Subcutaneous abdominal adipose tissue (tissue), 5 donors: Measurements from ENCODE around the gene CCNY.

Source experiments
- H3K27ac ChIP-seq: one replicate; pipeline ENCODE4 v1.7.0; 2013; ENCODE audit warnings: low read depth, mild to moderate bottlenecking, inconsistent platforms, low read length, moderate library complexity
- H3K27me3 ChIP-seq, 5 donors: one replicate each; pipeline ENCODE4 v1.7.0; 2013; ENCODE audit warnings: low read length in 5 of 5, inconsistent platforms in 1 of 5; ENCODE audit not compliant: control insufficient read depth in 5 of 5, insufficient read depth in 4 of 5
- H3K36me3 ChIP-seq, 5 donors: one replicate each; pipeline ENCODE4 v1.7.0; 2013; ENCODE audit warnings: low read length in 5 of 5; ENCODE audit not compliant: control insufficient read depth in 5 of 5, insufficient read depth in 5 of 5
- H3K4me1 ChIP-seq, 5 donors: one replicate each; pipeline ENCODE4 v1.7.0; 2013; ENCODE audit warnings: low read length in 5 of 5, mild to moderate bottlenecking in 3 of 5, moderate library complexity in 1 of 5; ENCODE audit not compliant: control insufficient read depth in 5 of 5, insufficient read depth in 5 of 5
- H3K4me3 ChIP-seq, 5 donors: one replicate each; pipeline ENCODE4 v1.7.0; 2013; ENCODE audit warnings: low read length in 5 of 5, low read depth in 1 of 5
- H3K9ac ChIP-seq, 5 donors: one replicate each; pipeline ENCODE4 v1.7.0; 2013; ENCODE audit warnings: low read length in 5 of 5, mild to moderate bottlenecking in 4 of 5, moderate library complexity in 3 of 5
- H3K9me3 ChIP-seq, 5 donors: one replicate each; pipeline ENCODE4 v1.7.0; 2013; ENCODE audit warnings: low read length in 5 of 5; ENCODE audit not compliant: control insufficient read depth in 5 of 5
- donor health status: healthy.
- donor health status: healthy.
- donor health status: healthy.
- donor health status: healthy.
- donor health status: healthy.

The CCNY gene

DNA sequence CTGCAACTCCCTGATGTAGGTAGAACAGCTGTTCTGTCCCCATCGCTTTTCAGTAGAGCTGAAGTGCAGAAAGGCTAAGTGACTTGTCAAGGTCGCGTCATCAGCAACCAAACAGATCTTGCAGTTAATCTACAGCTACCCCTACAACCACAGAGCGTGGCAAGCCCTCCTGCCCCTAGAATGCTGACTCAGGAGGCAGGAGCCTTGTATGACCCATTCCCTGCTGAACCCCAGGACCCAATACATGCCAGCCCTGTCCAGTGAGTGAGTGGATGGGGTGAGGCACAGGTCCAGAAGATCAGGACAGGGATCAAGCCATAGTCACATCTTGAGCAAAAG, 242.3 kb downstream of the CCNY start:
- no peak overlapping the region for H3K27ac ChIP-seq
- H3K9ac ChIP-seq = no peak overlapping the region

DNA sequence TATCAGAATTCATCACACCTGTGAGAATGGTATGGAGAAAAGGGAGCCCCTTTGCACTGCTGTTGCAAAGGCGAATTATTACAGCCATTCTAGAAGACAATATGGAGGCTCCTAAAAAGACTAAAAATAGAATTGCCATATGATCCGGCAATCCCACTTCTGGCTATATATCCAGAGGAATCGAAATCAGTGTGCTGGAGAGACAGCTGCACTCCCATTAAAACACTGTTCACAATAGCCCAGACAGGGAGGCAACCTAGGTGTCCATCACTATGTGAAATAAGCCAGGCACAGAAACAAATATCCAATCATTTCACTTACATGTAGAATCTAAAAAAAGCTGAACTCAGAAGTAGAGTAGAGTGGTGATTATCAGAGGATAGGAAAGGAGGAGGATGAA, 242.8 kb downstream of the CCNY start:
- H3K9ac ChIP-seq = no peak overlapping the region
- no peak overlapping the region for H3K27ac ChIP-seq
- peaks cover 0 to 10% (median 0%) of the 10 kb centered on the region in 5 donors for H3K4me1 ChIP-seq
- H3K27me3 ChIP-seq = no peaks in the 10 kb centered on the region
- no peaks in the 10 kb centered on the region for H3K9me3 ChIP-seq
- no peak overlapping the region for H3K4me3 ChIP-seq
- H3K36me3 ChIP-seq = peaks cover 0 to 14% (median 7%) of the 10 kb centered on the region in 5 donors

More for the DNA sequence above, 242.3 kb downstream of the CCNY start:
- Histone ChIP-seq H3K36me3 (peaks cover 0 to 18% (median 9%) of the 10 kb centered on the region in 5 donors), H3K4me1 (peaks cover 0 to 10% (median 0%) of the 10 kb centered on the region in 5 donors), H3K4me3 (no peak overlapping the region), H3K27me3 (no peaks in the 10 kb centered on the region), H3K9me3 (no peaks in the 10 kb centered on the region)

DNA sequence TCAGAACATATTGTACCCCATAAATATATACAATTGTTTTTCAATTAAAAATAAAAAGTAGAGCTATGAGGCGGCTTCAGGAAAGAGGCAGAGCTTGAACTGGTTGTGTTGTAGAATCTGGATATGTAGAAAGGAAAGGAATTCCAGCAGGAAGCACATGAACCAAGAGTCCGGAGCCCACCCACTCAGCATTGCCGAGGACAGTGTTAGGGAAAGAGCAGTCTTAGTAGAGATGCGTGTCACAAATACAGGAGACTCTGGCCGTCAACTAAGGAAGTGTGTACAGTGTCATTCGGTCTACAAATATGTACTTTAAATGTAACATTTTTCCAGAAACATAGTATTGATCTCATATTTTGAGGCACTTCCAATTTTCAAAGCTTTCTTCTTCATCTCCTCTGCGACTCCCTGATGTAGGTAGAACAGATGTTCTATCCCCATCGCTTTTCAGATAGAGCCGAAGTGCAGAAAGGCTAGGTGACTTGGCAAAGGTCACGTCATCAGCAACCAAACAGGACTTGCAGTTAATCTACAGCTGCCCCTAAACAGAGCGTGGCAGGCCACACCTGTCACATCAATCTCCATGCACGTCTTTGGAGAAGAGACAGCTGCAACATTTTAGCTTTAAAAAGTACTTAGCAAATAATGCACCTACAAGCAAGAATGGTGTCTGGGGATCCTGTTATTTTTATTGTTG, 243.6 kb downstream of the CCNY start:
- Histone ChIP-seq H3K4me1 (peaks cover 0 to 10% (median 0%) of the 10 kb centered on the region in 5 donors), H3K27ac (no peak overlapping the region), H3K9ac (no peak overlapping the region), H3K27me3 (peaks cover 0 to 2% (median 0%) of the 10 kb centered on the region in 5 donors), H3K9me3 (no peaks in the 10 kb centered on the region), H3K36me3 (peaks cover 0 to 8% (median 7%) of the 10 kb centered on the region in 5 donors), H3K4me3 (no peak overlapping the region)

DNA sequence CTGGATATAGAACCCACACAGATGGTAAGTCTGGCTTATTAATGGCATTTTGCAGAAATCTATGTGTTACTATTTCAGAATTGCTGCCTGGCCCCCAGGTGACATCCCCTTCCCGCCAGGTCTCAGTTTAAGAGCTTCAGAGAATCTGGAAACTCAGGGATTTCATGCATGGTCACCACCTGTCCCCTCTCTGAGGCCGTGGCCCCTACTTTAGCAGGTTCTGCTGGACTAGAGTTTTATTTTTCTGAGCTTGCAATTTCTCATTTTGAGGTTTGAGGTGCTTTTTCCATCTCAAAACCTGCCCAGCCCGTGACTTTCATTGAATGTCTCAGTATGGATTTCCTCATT, 244.1 kb downstream of the CCNY start:
- Histone ChIP-seq H3K27ac (no peak overlapping the region), H3K36me3 (peaks cover 0 to 6% (median 3%) of the 10 kb centered on the region in 5 donors), H3K4me3 (no peak overlapping the region), H3K4me1 (peaks cover 0 to 10% (median 0%) of the 10 kb centered on the region in 5 donors), H3K27me3 (peaks cover 0 to 2% (median 0%) of the 10 kb centered on the region in 5 donors), H3K9ac (no peak overlapping the region), H3K9me3 (no peaks in the 10 kb centered on the region)

DNA sequence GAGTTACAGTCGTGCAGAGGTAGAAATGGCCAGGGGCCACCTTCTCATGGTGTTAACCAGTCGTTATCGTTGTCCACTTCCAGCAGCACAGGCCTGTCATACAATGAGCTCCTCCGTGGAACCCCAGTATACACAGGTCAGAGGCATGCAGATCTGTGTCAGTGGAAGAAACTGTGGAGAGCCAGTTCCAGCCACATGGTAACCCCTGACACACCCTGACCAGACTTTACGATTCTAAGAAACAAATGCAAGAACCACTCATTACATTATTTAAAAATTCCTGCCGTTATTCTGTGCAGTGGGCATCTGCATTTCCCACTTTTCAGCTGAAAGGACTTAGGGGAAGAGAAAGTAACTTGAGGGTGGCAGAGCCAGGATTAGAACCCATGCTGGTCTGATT, 245.3 kb downstream of the CCNY start:
- Histone ChIP-seq H3K4me1 (peaks cover 0 to 10% (median 0%) of the 10 kb centered on the region in 5 donors), H3K4me3 (no peak overlapping the region), H3K9ac (no peak overlapping the region), H3K27ac (no peak overlapping the region), H3K36me3 (no peaks in the 10 kb centered on the region), H3K9me3 (no peaks in the 10 kb centered on the region), H3K27me3 (peaks cover 0 to 7% (median 0%) of the 10 kb centered on the region in 5 donors)

DNA sequence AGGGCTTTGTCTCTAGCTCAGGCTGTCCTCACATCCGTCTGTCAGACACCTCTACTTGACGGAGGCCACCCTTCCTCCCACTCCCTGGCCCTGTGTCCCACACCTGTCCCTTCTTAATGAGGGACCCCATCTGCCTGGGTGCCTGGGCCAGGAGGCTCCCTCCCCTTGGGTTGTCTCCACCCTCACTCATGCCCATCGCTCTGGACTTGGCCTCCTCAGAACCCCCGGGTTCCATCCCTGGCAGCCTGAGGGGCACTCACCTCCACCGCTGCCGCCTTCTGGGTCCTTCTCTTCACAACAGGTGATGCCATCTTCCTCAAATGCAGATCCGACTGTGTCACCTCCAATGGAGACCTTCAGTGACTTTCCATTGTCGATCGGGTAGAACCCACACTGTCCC, 248.6 kb downstream of the CCNY start:
- peaks cover 0 to 10% (median 0%) of the 10 kb centered on the region in 5 donors for H3K27me3 ChIP-seq
- H3K9me3 ChIP-seq = no peaks in the 10 kb centered on the region

DNA sequence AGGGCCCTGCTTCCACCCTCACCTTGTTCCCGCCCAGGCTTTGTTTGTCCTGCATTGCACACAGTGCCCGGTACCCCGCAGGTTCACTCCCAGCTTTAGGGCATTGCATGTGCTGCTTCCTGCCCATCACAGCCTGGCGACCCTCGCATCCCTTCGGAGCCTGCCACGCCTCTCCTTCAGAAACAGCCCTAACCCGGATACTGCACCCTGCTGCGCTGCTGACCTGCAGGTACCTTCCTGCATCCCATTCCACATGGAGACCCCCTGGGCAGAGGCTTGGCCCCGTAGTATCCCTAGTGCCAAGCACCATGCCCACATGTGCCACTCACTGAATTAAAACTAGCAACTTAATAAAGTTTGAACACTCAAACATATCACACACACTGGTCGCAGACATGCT, 249.0 kb downstream of the CCNY start:
- no peaks in the 10 kb centered on the region for H3K36me3 ChIP-seq
- no peak overlapping the region for H3K9ac ChIP-seq
- H3K27ac ChIP-seq = no peak overlapping the region
- no peaks in the 10 kb centered on the region for H3K9me3 ChIP-seq
- peaks cover 0 to 10% (median 0%) of the 10 kb centered on the region in 5 donors for H3K27me3 ChIP-seq
- no peaks in the 10 kb centered on the region for H3K4me1 ChIP-seq
- H3K4me3 ChIP-seq = no peak overlapping the region

More for the DNA sequence above, 248.6 kb downstream of the CCNY start:
- H3K27ac ChIP-seq = no peak overlapping the region
- no peaks in the 10 kb centered on the region for H3K36me3 ChIP-seq
- no peak overlapping the region for H3K9ac ChIP-seq
- H3K4me3 ChIP-seq = no peak overlapping the region
- H3K4me1 ChIP-seq = no peaks in the 10 kb centered on the region

DNA sequence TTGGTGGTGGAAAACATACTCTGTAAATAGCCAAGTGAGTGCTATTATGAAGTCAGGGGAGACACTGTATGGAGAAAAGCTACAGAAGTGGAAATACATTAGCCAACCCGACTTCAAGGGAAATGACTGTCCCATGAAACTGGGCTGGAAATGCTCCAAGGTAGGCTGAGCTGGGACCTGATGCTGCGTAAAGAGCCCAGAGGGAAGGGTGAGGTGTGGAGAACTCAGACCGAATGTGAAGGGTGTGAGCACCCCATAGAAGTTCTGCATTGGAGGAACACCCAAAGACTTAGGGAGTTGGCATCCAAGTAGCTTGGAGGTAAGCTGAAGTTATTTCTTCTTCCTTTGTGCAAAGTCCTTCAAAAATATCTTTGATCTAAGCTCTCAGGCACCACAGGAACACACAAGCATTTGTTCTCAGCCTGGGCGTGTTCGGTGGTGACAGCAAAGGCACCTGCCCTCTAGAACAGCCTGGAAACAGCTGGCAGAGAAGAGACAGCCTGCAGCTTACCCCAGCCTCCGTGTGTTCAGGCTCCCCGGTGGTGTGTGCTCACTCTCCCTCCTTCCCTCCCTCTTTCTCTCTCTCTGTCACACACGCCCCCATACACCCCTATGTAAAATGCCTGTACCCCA, 249.7 kb downstream of the CCNY start:
- Histone ChIP-seq H3K9me3 (peaks cover 0 to 5% (median 0%) of the 10 kb centered on the region in 5 donors), H3K27ac (no peak overlapping the region), H3K27me3 (peaks cover 0 to 10% (median 0%) of the 10 kb centered on the region in 5 donors), H3K36me3 (no peaks in the 10 kb centered on the region), H3K9ac (no peak overlapping the region), H3K4me3 (no peak overlapping the region), H3K4me1 (no peaks in the 10 kb centered on the region)

DNA sequence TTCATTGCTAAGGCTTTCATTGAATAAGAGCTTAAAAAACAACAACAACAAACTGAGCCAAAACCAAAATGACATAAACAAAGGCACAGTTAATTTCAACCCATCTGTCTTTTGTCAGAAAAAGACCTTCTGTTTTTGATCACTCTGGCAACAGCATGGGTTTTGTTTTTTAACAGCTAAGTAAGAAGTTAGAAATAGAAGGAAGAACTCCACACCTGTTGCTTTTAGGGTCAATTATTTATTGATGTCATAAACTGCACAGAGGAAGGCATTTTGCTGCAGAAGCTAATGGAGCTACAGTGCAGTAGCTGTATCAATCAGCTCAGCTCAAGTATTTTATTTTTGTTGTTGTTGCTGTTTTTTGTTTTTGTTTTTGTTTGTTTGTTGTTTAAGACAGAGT, 252.5 kb downstream of the CCNY start:
- no peak overlapping the region for H3K9ac ChIP-seq
- H3K36me3 ChIP-seq = no peaks in the 10 kb centered on the region
- H3K4me1 ChIP-seq = no peaks in the 10 kb centered on the region
- peaks cover 0 to 10% (median 0%) of the 10 kb centered on the region in 5 donors for H3K27me3 ChIP-seq
- peaks cover 0 to 9% (median 0%) of the 10 kb centered on the region in 5 donors for H3K9me3 ChIP-seq
- no peak overlapping the region for H3K4me3 ChIP-seq
- no peak overlapping the region for H3K27ac ChIP-seq

DNA sequence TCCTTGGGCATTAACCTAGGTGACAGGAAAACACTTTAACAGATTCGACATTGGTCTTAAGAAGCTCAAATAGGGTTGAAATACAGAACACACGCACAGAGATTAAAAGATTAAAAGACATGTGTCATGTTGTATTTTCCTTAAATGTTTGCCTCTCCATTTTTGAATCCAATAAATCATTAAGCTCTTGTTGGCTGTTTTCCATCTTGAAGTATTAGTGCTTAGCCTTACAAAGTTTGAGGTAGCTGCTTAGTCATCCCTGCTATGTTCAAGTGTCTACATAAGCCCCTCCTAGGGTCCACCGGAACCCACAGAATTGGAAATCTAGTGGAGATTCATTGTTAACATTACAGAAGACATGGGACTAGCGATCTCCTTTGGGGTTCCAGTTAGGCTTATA, 256.1 kb downstream of the CCNY start:
- Histone ChIP-seq H3K27me3 (no peaks in the 10 kb centered on the region), H3K4me3 (no peak overlapping the region), H3K9ac (no peak overlapping the region), H3K36me3 (no peaks in the 10 kb centered on the region), H3K9me3 (peaks cover 0 to 9% (median 0%) of the 10 kb centered on the region in 5 donors), H3K4me1 (no peaks in the 10 kb centered on the region), H3K27ac (no peak overlapping the region)
